Testis (tissue), 2 donors: ENCODE measurements around the gene FRZB.

ENCODE experiments used
- CTCF ChIP-seq, 3 experiments: fragments of 450-650 bp in 2 of 3; fragments of 200-600 bp in 1 of 3; sonication (generic) in 1 of 3; IDR thresholded peaks; one replicate each; pipeline ENCODE4 v1.5.1; 2016 to 2019; ENCODE audit warnings: antibody characterized with exemption in 3 of 3, mild to moderate bottlenecking in 2 of 3, moderate library complexity in 1 of 3
- POLR2A ChIP-seq: fragments of 450-650 bp; IDR thresholded peaks from one replicate; pipeline ENCODE4 v1.6.1; 2017; ENCODE audit warnings: antibody characterized with exemption, mild to moderate bottlenecking, moderate library complexity

DNA sequence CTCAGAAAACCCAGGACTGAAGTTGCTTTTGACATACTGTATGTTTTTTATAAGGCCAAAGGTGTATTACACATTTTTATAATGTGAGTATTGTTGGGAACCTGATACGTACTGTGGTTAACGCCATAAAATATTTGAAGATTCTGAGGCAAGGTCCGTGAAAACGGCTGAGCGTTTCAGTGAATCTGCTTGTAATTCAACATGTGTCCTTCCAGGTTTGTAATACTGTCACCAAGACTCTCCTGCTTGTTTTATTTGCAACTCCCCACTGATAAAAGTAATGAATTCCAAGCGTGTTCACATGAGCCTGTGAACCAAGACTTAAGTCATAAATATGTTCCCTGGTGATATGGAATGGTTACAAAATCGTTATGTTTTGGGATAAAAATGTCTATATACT lies 23.9 kb upstream of the FRZB start:
- TF ChIP-seq CTCF (IDR thresholded peaks at IDR 0.05): no peak
- no peak for TF ChIP-seq POLR2A
